ENCODE results near the gene COL5A1.

DNA sequence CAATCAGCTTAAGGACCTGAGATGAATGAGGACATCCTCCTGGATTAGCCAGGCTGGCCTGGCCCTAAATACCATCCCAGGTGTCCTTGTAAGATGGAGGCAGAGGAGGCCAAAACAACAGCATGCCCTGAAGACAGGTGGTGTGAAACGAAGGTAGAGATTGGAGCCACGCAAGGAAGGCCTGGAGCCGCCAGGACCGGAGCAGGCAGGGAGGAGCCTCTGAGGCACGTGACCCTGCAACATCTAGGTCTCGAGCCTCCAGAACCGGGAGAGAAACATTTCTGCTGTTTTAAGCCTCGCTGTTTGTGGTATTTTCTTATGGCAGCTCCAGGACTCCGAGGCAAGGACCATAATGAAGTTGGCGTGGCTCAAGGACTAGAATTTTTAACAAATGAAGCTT, 9.7 kb upstream of the COL5A1 start:
- TF ChIP-seq, protein P1, sequence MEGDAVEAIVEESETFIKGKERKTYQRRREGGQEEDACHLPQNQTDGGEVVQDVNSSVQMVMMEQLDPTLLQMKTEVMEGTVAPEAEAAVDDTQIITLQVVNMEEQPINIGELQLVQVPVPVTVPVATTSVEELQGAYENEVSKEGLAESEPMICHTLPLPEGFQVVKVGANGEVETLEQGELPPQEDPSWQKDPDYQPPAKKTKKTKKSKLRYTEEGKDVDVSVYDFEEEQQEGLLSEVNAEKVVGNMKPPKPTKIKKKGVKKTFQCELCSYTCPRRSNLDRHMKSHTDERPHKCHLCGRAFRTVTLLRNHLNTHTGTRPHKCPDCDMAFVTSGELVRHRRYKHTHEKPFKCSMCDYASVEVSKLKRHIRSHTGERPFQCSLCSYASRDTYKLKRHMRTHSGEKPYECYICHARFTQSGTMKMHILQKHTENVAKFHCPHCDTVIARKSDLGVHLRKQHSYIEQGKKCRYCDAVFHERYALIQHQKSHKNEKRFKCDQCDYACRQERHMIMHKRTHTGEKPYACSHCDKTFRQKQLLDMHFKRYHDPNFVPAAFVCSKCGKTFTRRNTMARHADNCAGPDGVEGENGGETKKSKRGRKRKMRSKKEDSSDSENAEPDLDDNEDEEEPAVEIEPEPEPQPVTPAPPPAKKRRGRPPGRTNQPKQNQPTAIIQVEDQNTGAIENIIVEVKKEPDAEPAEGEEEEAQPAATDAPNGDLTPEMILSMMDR (IDR thresholded peaks at IDR 0.05; ENCODE audit: low read depth, low read length): no peak
- no peak for TF ChIP-seq EZH2phosphoT487 (IDR thresholded peaks at IDR 0.05; ENCODE audit: low read depth)
